MM.1S (cell line): Measurements from ENCODE around the gene DCTN1.
"Not testable (repeated sequence)": the region's sequence is repeated elsewhere in the genome, so short reads cannot be mapped to it uniquely, and the experiment has no call there.

Source experiments
- DNase-seq: peaks from one replicate; pipeline ENCODE4 v3.0.0-alpha.2; 2015
- H2AFZ ChIP-seq: fragments of 300-600 bp; sonication (generic); 2 replicates; pipeline ENCODE4 v1.6.0; 2016; ENCODE audit warnings: antibody characterized with exemption, low read length
- H3F3A ChIP-seq: fragments of 300-600 bp; sonication (generic); 2 replicates; pipeline ENCODE4 v1.6.1; 2016; ENCODE audit warnings: mild to moderate bottlenecking, antibody characterized with exemption, low read length, moderate library complexity, mixed read lengths; ENCODE audit not compliant: insufficient read depth
- H3K27ac ChIP-seq: fragments of 300-600 bp; sonication (generic); 2 replicates; pipeline ENCODE4 v1.5.1; 2016; ENCODE audit warnings: mild to moderate bottlenecking, low read length
- H3K27me3 ChIP-seq: fragments of 300-600 bp; sonication (generic); replicated peaks from 2 replicates; pipeline ENCODE4 v1.6.0; 2016; ENCODE audit warnings: low read length; ENCODE audit not compliant: insufficient read depth
- H3K36me3 ChIP-seq: fragments of 300-600 bp; sonication (generic); replicated peaks from 2 replicates; pipeline ENCODE4 v1.6.1; 2016; ENCODE audit warnings: mild to moderate bottlenecking, low read length, mixed read lengths; ENCODE audit not compliant: insufficient read depth
- H3K4me1 ChIP-seq: fragments of 300-600 bp; sonication (generic); 2 replicates; pipeline ENCODE4 v1.6.1; 2016; ENCODE audit warnings: low read length, mixed read lengths
- H3K4me2 ChIP-seq: fragments of 300-600 bp; sonication (generic); 2 replicates; pipeline ENCODE4 v1.6.0; 2016; ENCODE audit warnings: low read depth, low read length
- H3K4me3 ChIP-seq: fragments of 300-600 bp; sonication (generic); 2 replicates; pipeline ENCODE4 v1.5.1; 2016; ENCODE audit warnings: low read length, mixed read lengths
- H3K79me2 ChIP-seq: fragments of 300-600 bp; sonication (generic); 2 replicates; pipeline ENCODE4 v1.6.1; 2016; ENCODE audit warnings: mixed run types, low read length, mixed read lengths
- H3K9ac ChIP-seq: fragments of 300-600 bp; sonication (generic); 2 replicates; pipeline ENCODE4 v1.6.1; 2016; ENCODE audit warnings: low read length, mixed read lengths
- H3K9me2 ChIP-seq: fragments of 300-600 bp; sonication (generic); replicated peaks from 2 replicates; pipeline ENCODE4 v1.6.1; 2016; ENCODE audit warnings: mild to moderate bottlenecking, low read length, mixed read lengths; ENCODE audit not compliant: insufficient read depth
- H3K9me3 ChIP-seq: fragments of 300-600 bp; sonication (generic); replicated peaks from 2 replicates; pipeline ENCODE4 v1.6.1; 2016; ENCODE audit warnings: mild to moderate bottlenecking, low read length, mixed read lengths; ENCODE audit not compliant: insufficient read depth
- H4K20me1 ChIP-seq: fragments of 300-600 bp; sonication (generic); 2 replicates; pipeline ENCODE4 v1.6.1; 2016; ENCODE audit warnings: mild to moderate bottlenecking, low read length, moderate library complexity, mixed read lengths; ENCODE audit not compliant: insufficient read depth
- EZH2 ChIP-seq: fragments of 300-600 bp; sonication (generic); optimal IDR thresholded peaks from 2 replicates; pipeline ENCODE3; 2017; ENCODE audit warnings: low read depth, mild to moderate bottlenecking, antibody characterized with exemption, low read length, mixed read lengths
- EZH2phosphoT487 ChIP-seq: fragments of 300-600 bp; sonication (generic); IDR thresholded peaks from 2 replicates; pipeline ENCODE4 v1.6.1; 2018; ENCODE audit warnings: antibody characterized with exemption, low read length
- TF ChIP-seq, protein P1 (sequence below): fragments of 300-600 bp; sonication (generic); IDR thresholded peaks from 2 replicates; pipeline ENCODE4 v1.5.1; 2016; ENCODE audit warnings: antibody characterized with exemption, low read length, mixed read lengths

Gene DCTN1

DNA sequence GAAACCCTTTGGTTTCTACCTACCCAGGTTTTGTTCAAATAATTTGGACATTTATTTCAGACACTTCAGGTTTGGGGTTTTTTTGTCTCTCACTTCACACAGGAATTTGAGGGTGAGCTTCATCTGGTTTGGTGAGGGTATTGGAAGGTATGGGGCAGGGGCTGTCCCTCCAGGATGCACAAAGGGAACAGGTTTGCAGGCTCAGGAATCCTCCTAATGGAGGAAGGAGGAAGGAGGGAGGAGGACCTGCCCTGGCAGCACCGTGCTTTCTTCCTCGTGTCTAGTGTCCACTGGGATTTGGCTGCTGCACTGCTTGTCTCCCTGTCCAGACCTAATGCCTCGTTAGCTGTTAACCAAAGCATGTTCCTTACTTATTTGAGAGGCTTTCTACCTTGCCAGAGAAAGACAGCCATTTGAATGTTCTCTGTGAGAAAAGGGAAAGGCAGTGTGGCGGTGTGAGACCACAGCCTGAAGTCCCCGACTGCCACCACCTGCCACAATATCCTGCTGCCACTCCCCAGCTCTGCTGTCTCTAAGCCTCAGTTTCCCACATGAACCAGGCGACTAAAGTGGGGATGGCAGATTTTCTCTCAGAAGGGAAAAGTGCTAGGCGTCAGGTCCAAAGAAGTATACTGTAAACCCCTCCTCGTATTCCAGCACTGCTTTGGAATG is 34.7 kb downstream of the DCTN1 start:
- Histone ChIP-seq H3K27ac (no peak overlapping the region), H3K9me3 (no peaks in the 10 kb centered on the region), H3F3A (no peaks in the 10 kb centered on the region), H4K20me1 (no peaks in the 10 kb centered on the region), H3K36me3 (no peaks in the 10 kb centered on the region), H3K9ac (no peak overlapping the region), H3K4me2 (no peak overlapping the region), H3K79me2 (no peaks in the 10 kb centered on the region), H3K4me3 (no peak overlapping the region), H2AFZ (no peak overlapping the region), H3K4me1 (no peaks in the 10 kb centered on the region), H3K27me3 (no peaks in the 10 kb centered on the region), H3K9me2 (no peaks in the 10 kb centered on the region)
- no peak for TF ChIP-seq EZH2phosphoT487
- no peak for TF ChIP-seq EZH2
- TF ChIP-seq, protein P1, sequence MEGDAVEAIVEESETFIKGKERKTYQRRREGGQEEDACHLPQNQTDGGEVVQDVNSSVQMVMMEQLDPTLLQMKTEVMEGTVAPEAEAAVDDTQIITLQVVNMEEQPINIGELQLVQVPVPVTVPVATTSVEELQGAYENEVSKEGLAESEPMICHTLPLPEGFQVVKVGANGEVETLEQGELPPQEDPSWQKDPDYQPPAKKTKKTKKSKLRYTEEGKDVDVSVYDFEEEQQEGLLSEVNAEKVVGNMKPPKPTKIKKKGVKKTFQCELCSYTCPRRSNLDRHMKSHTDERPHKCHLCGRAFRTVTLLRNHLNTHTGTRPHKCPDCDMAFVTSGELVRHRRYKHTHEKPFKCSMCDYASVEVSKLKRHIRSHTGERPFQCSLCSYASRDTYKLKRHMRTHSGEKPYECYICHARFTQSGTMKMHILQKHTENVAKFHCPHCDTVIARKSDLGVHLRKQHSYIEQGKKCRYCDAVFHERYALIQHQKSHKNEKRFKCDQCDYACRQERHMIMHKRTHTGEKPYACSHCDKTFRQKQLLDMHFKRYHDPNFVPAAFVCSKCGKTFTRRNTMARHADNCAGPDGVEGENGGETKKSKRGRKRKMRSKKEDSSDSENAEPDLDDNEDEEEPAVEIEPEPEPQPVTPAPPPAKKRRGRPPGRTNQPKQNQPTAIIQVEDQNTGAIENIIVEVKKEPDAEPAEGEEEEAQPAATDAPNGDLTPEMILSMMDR: no peak
- no peak for DNase-seq

DNA sequence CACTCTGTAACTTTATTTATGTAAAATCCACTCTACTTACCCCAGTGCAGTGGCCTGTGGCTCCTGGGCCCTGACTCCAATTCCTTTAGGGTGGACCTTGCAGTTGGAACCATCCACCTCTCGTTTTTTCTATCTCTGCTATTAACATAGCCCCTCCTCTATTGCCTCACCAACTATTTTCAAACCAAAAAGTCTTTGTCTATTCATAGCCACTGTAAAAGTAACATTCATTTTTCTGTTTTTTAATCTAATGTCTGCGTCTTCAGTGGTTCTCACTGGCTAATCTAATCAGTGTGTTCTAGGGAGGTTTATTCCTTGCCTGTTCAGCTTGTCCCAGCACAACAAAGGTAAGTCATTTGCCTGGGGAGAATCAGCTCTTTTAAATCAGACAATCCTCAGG is 36.8 kb downstream of the DCTN1 start, which contains the start of gene SLC4A5:
Gene SLC4A5, minus strand, starts transcription at position 101 of the 400 bp plus-strand sequence. CDS start 28,393 bp downstream, outside the sequence.
- no peaks in the 10 kb centered on the region for H3K27me3 ChIP-seq
- H3K36me3 ChIP-seq: no peaks in the 10 kb centered on the region
- H3K79me2 ChIP-seq: no peaks in the 10 kb centered on the region
- H2AFZ ChIP-seq: no peak within 1 kb of the TSS
- no peak within 1 kb of the TSS for H3K27ac ChIP-seq
- no peak within 1 kb of the TSS for H3K4me2 ChIP-seq
- H3K9ac ChIP-seq: no peak within 1 kb of the TSS
- H3K9me3 ChIP-seq: no peaks in the 10 kb centered on the region
- H3K9me2 ChIP-seq: no peaks in the 10 kb centered on the region
- no peaks in the 10 kb centered on the region for H4K20me1 ChIP-seq
- H3K4me3 ChIP-seq: no peak within 1 kb of the TSS
- no peaks in the 10 kb centered on the region for H3K4me1 ChIP-seq
- H3F3A ChIP-seq: no peaks in the 10 kb centered on the region
- TF ChIP-seq EZH2phosphoT487 (no peak), EZH2 (no peak)
- TF ChIP-seq, protein P1: no peak
- DNase-seq: no peak

DNA sequence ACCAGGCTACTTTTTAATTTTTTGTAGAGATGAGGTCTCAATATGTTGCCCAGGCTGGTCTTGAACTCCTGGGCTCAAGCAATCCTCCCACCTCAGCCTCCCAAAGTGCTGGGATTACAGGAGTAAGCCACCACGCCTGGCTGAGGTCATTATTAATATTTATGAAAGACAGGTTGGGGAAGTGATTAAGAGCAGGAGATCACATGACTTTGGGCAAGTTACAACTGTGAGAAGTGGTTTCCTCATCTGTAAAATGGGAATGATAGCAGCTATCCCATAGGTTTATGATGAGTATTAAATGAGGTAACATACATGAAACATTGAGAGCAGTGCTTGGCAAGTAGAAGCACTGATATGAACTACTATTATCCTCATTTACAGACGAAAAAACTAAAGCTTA is 43.9 kb downstream of the DCTN1 start:
- not testable (repeated sequence) for DNase-seq, H3K4me2 ChIP-seq, H3K36me3 ChIP-seq, H3K4me1 ChIP-seq, H3K9ac ChIP-seq, H4K20me1 ChIP-seq, H3K9me2 ChIP-seq, H3K27ac ChIP-seq, H3K79me2 ChIP-seq, H3F3A ChIP-seq, H3K4me3 ChIP-seq, H3K9me3 ChIP-seq, H2AFZ ChIP-seq, H3K27me3 ChIP-seq

DNA sequence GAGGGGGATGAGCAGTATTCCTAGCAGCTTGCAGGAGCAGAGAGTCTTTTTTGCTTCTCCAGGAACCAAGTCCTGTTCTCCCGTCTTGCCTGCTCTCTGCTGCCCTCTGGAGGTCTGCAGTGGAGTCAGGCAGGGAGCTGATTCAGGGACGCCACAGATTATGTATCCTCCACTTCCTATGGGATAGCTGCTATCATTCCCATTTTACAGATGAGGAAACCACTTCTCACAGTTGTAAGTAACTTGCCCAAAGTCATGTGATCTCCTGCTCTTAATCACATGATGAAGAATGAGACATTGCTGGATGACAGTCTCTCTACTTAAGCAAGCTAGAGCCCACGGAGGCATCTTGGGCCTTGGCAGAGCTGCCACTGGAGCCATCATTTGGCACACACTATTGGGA is 45.2 kb downstream of the DCTN1 start:
- no peaks in the 10 kb centered on the region for H3K27me3 ChIP-seq
- DNase-seq: peak; percentile 51
- TF ChIP-seq EZH2: no peak
- TF ChIP-seq, protein P1: peak; percentile 85

More for the DNA sequence above, 45.2 kb downstream of the DCTN1 start:
- H3K4me3 ChIP-seq: no peak overlapping the region
- no peaks in the 10 kb centered on the region for H3F3A ChIP-seq
- H3K9me3 ChIP-seq: no peaks in the 10 kb centered on the region
- no peak overlapping the region for H3K27ac ChIP-seq
- H4K20me1 ChIP-seq: no peaks in the 10 kb centered on the region
- H2AFZ ChIP-seq: no peak overlapping the region
- no peaks in the 10 kb centered on the region for H3K79me2 ChIP-seq
- H3K4me1 ChIP-seq: no peaks in the 10 kb centered on the region
- no peaks in the 10 kb centered on the region for H3K9me2 ChIP-seq
- H3K36me3 ChIP-seq: no peaks in the 10 kb centered on the region
- no peak overlapping the region for H3K9ac ChIP-seq
- H3K4me2 ChIP-seq: no peak overlapping the region
